ENCODE results near the gene MED9. TPM values are rescaled to one million over a fixed set of nuclear protein-coding genes. Genes with fewer than 3 reads are reported as not detected.

The MED9 gene
- total RNA-seq, 2 donors from 2014 or later = 4.9 to 7.8 TPM

DNA sequence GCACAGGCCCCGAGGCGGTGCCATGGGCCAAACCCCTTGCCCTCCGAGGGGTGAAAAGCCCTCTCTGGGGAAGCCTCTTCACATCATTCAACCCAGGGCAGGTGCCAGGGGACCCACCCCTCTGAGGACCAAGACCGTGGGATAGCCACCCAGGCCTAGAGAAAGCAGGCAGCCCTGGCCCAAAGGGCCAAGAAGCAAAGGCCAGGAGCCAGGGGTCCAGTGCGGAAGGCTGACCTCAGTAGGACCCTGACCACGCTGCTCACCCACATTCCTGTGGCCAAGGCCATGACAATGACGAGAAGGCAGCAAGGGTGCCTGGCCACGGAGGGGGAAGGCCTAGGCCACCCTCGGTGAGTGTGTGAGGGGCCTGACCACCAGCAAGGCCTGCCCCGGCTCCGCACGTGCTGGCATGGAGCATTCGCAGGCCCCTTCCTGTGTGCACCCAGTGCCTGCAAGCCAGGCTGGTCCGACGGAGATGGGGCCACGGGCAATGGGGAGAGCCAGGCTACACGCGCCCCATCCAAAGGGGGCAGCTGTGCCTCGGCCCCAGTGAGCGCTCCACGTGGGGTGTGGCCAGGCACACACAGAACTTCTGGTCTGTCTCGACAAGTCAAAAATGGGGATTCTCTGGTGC lies 43.9 kb downstream of the MED9 start:
- Histone ChIP-seq H3K27me3 (no peaks in the 10 kb centered on the region), H3K36me3 (replicated peaks in 1 of 2; ENCODE audit: insufficient read depth in 1 of 2, low read depth in 2 of 2) (no peaks in the 10 kb centered on the region), H3K4me1 (peaks cover 18% of the 10 kb centered on the region), H3K4me3 (no peak overlapping the region), H3K9me3 (no peaks in the 10 kb centered on the region), H3K27ac (no peak overlapping the region)
- TF ChIP-seq, protein P1, sequence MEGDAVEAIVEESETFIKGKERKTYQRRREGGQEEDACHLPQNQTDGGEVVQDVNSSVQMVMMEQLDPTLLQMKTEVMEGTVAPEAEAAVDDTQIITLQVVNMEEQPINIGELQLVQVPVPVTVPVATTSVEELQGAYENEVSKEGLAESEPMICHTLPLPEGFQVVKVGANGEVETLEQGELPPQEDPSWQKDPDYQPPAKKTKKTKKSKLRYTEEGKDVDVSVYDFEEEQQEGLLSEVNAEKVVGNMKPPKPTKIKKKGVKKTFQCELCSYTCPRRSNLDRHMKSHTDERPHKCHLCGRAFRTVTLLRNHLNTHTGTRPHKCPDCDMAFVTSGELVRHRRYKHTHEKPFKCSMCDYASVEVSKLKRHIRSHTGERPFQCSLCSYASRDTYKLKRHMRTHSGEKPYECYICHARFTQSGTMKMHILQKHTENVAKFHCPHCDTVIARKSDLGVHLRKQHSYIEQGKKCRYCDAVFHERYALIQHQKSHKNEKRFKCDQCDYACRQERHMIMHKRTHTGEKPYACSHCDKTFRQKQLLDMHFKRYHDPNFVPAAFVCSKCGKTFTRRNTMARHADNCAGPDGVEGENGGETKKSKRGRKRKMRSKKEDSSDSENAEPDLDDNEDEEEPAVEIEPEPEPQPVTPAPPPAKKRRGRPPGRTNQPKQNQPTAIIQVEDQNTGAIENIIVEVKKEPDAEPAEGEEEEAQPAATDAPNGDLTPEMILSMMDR (IDR thresholded peaks at IDR 0.05) = no peak
- TF ChIP-seq POLR2A (IDR thresholded peaks at IDR 0.05) = no peak
- intact Hi-C loops (cut with DNase I) = no loop called here
- DNase-seq (no peak), ATAC-seq (no peak)
- 86 to 89% methylated on average over 14 to 22 of the region's 22 CpGs for WGBS, 2 donors

DNA sequence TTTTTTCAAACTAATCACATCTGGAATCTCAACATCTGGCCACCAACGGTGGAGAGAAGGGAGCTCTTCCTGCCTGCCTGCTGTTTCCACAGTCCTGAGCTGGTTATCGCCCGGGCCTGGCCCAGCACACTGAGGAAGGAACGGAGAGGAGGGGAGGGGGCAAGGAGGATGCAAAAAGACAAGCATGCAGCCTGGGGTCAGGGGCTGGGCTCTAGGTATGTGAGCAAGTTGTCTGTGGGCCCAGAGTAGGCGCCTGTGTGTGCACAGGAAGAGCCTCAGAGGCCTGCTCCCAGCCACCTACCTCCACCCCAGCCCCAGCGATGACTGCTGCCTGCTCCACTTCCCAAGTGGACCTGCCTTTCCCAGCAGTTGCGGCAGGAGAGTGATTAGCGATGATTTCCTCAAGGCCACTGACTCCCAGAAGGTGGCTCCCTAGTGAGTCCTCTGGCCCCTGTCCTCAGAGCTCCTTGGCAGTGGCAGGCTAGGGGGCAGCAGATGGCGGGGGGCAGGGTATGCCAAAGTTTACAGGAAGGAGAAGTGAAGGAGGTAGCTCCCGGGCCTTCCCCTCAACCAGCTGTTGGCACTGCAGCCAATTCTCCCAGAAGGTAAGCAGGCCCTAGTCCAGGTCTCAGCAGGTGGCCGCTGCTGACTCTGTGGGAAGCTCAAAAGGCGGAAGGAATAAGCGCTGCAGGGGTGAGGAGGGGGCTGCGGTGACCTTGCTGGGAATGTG lies 46.4 kb downstream of the MED9 start:
- Histone ChIP-seq H3K27me3 (no peaks in the 10 kb centered on the region), H3K4me3 (no peak overlapping the region), H3K4me1 (peaks cover 18% of the 10 kb centered on the region), H3K9me3 (no peaks in the 10 kb centered on the region), H3K27ac (peak overlapping the region; percentile 44 to 78 (median 71)), H3K36me3 (replicated peaks in 1 of 2; ENCODE audit: insufficient read depth in 1 of 2, low read depth in 2 of 2) (no peaks in the 10 kb centered on the region)
- TF ChIP-seq, protein P1 (IDR thresholded peaks at IDR 0.05) = peak in 3 of 7 experiments; percentile 10 to 35 (median 15)
- no peak for TF ChIP-seq POLR2A (IDR thresholded peaks at IDR 0.05)
- intact Hi-C loops (cut with DNase I) = no loop called here
- DNase-seq (peak; percentile 68 to 89 (median 88)), ATAC-seq (peak; percentile 84)
- WGBS, 2 donors = 24 to 35% methylated on average over 9 to 14 of the region's 14 CpGs

DNA sequence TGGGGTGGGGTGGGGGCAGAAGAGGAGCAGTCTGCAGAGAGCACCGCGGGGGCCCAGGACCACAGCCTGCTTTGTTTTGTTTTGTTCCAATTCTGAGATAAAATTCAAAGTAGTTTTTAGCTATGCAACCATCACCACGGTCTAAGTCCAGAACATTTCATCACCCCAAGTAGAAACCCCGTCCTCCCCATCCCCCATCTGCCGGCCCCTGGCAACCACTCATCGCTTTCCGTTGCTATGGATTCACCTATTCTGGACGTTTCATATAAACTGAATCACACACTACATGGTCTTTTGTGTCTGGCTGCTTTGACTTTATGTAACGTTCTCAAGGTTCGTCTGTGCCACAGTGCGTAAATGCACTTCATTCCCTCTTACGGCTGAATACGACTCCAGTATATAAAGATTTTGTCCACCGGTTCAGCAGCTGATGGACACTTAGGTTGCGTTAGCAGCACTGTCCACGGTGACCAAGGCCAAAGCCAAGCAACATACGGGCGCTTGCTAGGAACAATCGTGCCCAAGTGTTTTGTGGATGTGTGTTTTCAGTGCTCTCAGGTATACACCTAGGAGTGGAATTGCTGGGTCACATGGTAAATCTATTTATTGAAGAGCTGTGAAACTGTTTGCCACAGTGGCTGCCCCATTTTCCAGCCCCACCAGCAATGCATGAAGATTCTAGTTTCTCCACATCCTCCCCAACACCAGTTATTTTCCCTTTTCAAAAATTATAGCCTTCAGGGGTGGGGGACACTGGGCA lies 47.1 kb downstream of the MED9 start:
- Histone ChIP-seq H3K4me1 (peaks cover 23% of the 10 kb centered on the region), H3K36me3 (replicated peaks in 1 of 2; ENCODE audit: insufficient read depth in 1 of 2, low read depth in 2 of 2) (no peaks in the 10 kb centered on the region), H3K27ac (peak overlapping the region; percentile 44 to 78 (median 71)), H3K4me3 (no peak overlapping the region), H3K9me3 (no peaks in the 10 kb centered on the region), H3K27me3 (no peaks in the 10 kb centered on the region)
- DNase-seq (no peak), ATAC-seq (no peak)
- WGBS, 2 donors = 66 to 71% methylated on average over 17 to 19 of the region's 19 CpGs
- TF ChIP-seq POLR2A (IDR thresholded peaks at IDR 0.05) = no peak
- TF ChIP-seq, protein P1 (IDR thresholded peaks at IDR 0.05) = no peak
- intact Hi-C loops (cut with DNase I) = no loop called here

DNA sequence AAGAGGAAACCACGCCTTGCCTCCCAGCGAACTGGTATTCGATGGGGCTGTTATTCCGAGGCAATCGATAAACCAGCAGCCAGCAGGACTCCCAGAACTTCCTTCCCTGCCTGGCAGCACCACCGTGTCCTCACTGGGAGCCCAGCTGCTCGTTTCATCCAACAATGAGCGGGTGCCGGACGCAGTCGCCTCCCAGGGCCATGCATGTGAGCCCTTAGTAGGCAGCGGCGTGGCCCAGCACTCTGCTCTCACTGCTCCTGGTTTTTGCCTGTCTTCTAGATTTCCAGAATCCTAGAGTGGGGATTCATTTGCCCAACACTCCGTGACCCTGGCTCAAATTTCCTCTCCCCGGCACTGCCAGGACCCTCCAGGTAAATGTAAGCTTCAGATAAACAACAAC lies 48.5 kb downstream of the MED9 start:
- Histone ChIP-seq H3K9me3 (no peaks in the 10 kb centered on the region), H3K4me1 (peaks cover 33% of the 10 kb centered on the region), H3K4me3 (no peak overlapping the region), H3K27ac (no peak overlapping the region), H3K36me3 (replicated peaks in 1 of 2; ENCODE audit: insufficient read depth in 1 of 2, low read depth in 2 of 2) (no peaks in the 10 kb centered on the region), H3K27me3 (no peaks in the 10 kb centered on the region)
- intact Hi-C loops (cut with DNase I) = no loop called here
- 77 to 90% methylated on average over 9 to 15 of the region's 15 CpGs for WGBS, 2 donors
- TF ChIP-seq POLR2A (IDR thresholded peaks at IDR 0.05) = no peak
- peak in 1 of 4 donors; percentile 12 for DNase-seq
- ATAC-seq = no peak

DNA sequence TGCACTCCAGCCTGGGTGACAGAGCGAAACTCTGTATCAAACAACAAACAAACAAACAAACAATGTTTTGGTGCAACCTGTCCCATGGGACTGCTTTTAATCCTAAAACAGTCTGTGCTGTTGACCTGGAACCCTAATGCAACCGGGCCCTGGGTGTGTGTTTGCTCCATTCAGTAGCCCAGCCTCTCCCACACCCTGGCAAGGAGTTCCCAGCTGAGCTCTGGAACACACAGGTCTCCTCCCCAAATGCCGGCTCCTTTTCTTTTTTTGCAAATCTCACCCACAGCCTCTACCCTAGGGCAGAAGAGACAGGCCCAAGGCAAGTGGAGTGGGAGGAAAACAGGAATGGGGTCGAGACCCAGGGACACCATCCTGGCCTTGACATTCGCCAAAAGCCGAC lies 49.2 kb downstream of the MED9 start:
- peak overlapping the region in 2 of 4 donors; percentile 6 to 26 for H3K27ac ChIP-seq
- H3K27me3 ChIP-seq = no peaks in the 10 kb centered on the region
- WGBS, 2 donors = 68 to 77% methylated on average over 6 of the region's 6 CpGs
- intact Hi-C loops (cut with DNase I) = no loop called here
- ATAC-seq (no peak), DNase-seq (peak in 1 of 4 donors; percentile 13)
- no peak overlapping the region for H3K4me3 ChIP-seq
- peaks cover 33% of the 10 kb centered on the region for H3K4me1 ChIP-seq
- H3K9me3 ChIP-seq = no peaks in the 10 kb centered on the region
- no peaks in the 10 kb centered on the region for H3K36me3 ChIP-seq (replicated peaks in 1 of 2; ENCODE audit: insufficient read depth in 1 of 2, low read depth in 2 of 2)
- no peak for TF ChIP-seq POLR2A (IDR thresholded peaks at IDR 0.05)
- TF ChIP-seq, protein P1 (IDR thresholded peaks at IDR 0.05) = no peak

Data from body of pancreas (tissue), 4 donors.